ENCODE results near the gene PRAMEF20.
"Not testable (repeated sequence)": the region's sequence is repeated elsewhere in the genome, so short reads cannot be mapped to it uniquely, and the experiment has no call there.

PRAMEF20 gene
- long read RNA-seq, donor 1: 0 reads
- long read RNA-seq, donor 2: 0 reads
- long read RNA-seq, donor 3: 0 reads
- long read RNA-seq, donor 4: 0 reads
- long read RNA-seq, donor 5: 0 reads
- long read RNA-seq, donor 6: 0 reads
- long read RNA-seq, donor 7: 0 reads
- long read RNA-seq, donor 8: 0 reads

DNA sequence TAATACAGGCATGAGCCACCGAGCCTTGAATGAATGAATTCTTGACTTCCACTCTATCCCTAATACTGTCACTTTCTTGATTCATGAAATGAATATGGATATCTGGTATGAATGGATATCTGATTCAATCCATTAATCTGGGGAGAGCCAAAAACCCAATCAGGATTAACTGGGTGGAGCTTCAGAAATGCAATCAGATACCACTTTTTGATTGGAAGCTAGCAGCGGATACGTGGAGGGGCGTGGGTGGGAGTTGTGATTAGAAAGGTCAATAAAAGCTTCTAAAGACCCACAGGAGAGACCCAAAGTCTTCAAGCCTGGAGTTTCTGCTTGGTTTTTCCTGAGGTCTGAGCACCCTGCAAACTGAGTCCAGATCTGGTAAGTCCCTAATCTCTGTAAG is at the start of gene PRAMEF20:
Gene PRAMEF20 (plus strand): TSS at position 301 of the 400 bp plus-strand sequence. CDS start 5,905 bp downstream, outside the sequence.
- DNase-seq: not testable (repeated sequence)

DNA sequence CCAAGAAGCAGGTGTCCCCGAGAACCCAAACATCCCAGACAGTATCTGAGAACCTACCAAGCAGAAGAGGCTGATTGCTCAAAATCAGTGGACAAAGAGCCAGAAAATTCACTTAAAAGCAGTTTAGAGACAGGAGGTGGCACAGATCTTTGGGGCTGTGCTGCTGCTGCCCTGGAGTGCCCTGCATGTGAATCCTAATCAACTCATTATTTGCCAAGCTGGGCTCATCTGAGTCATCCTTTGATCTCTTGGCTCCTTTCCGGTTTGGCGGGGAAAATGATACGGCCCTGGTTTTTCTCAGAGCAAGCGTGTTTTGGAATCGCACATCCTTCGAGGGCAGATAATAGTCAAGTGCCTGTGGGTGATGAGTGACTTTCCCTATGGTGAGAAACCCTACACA is 47.9 kb upstream of the PRAMEF20 start:
- DNase-seq: not testable (repeated sequence)

DNA sequence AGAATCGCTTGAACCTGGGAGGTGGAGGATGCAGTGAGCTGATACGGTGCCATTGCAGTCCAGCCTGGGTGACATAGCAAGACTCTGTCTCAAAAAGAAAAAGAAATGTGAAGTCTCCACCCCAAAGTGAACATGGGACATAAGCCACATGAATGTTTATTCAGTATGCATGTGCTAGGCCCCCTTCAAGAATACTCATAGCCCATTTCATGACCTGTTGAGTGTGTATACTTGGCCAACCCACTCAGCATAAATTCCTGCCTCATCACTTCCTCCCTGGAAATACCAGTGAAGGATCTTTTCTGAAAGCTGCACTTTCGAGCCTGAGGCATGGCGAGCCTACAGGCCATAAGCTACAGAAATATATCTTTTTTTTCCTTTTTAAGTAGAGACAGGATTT is 45.3 kb upstream of the PRAMEF20 start:
- DNase-seq: not testable (repeated sequence)

DNA sequence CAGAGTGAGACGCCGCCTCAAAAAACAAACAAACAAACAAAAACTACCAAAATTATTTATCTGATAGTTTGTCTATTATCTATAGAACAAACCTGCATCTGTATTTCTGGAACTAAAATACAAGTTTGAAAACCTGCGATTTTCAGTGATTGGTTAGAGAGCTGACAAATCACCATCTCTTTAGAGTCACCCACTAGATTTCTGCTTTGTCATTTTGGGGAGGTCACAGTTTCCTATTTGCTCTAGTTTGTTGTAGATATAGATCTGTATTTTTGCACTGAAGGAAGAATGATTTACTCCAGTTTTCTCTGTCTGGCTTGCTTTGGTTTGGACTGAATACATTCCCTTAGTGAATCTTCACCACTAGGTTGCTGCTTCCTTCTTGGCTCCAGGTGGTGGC is 43.7 kb upstream of the PRAMEF20 start:
- not testable (repeated sequence) for DNase-seq

DNA sequence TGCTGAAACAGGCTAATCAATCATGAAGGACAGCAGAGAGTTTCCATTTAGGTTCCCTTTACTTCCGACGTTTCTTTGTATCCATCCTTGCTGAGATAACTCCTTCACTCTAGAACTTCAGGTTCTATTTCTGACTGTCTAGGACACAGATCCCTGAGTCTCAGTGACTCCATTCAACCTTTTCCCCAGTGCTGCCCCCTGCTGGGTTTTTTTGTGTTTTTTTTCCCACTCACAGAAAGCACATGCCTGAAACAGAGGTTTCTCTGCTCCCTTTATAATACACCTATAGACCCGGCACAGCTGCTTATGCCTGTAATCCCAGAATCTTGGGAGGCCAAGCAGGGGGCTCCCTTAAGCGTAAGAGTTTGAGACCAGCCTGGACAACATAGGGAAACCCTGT is 41.7 kb upstream of the PRAMEF20 start:
- DNase-seq: not testable (repeated sequence)

DNA sequence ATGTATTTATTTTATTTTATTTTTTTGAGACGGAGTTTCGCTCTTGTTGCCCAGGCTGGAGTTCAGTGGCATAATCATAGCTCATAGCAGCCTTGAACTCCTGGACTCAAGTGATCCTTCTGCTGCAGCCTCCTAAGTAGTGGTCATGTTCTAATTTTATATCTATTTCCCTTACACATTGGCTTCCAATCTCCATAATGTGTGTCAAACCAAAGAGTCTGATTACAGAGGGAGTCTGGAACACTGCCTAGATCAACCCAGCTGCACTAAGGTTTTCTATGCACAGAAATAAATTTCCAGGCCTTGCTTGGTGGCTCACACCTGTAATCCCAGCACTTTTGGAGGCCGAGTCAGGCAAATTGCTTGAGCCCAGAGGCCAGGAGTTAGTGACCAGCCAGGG is 31.3 kb upstream of the PRAMEF20 start:
- DNase-seq: not testable (repeated sequence)

DNA sequence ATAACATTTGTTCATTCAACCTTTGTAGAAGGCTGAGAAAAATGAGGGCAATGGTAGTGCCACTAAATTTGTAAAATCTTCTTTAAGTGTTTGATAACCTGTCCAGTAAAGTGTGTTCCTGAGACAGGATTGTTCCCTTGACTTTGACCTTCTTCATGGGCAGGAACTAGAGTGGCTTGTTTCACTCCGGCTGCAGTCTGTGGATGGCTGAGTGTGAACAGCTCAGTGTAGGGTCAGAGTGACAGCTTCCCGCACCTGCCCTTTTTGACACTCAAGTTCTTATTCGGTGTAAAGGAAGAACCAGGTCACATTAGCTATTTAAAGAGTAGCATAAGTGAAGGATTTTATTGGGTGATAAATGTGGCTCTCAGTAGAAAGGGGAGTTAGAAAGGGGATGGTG is 29.9 kb upstream of the PRAMEF20 start:
- DNase-seq: not testable (repeated sequence)

DNA sequence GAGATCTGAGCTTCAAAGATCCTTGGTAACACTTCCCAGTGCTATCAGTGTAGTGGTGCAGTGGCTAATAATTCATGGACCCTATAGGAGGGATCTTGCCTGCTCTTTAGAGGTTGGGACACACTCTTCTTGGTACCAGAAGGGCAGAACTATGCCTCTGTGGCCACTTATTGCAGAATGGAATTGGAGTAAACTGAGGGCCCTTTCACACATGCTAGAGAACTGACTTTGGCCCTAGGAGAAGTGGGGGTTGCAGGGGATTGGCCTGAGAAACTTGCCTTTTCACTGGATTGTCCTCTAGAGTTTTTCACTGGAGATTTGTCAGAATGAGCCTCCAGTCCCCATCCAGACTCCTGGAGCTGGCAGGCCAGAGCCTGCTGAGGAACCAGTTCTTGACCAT is 20.9 kb upstream of the PRAMEF20 start, which contains the start of gene PRAMEF17:
Gene PRAMEF17 (plus strand): TSS at position 301 of the 400 bp plus-strand sequence. CDS start 26 bp downstream, at position 327.
- DNase-seq: not testable (repeated sequence)

DNA sequence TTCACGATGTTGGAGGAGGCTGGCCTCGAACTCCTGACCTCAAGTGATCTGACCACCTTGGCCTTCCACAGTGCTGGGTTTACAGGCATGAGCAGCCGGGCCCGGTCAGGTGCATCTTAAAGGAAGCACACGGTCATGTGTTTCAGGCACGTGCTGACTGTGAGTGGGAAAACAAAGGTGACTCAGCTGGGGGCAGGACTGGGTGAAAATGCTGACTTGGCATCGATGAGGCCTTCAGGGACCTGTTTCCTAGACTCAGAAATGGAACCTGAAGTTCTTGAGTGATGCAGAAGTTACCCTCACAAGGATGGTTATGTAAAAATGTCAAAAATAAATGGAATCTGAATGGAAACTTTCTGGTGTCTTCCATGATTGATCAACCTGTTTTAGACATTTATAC is 17.2 kb upstream of the PRAMEF20 start:
- not testable (repeated sequence) for DNase-seq

DNA sequence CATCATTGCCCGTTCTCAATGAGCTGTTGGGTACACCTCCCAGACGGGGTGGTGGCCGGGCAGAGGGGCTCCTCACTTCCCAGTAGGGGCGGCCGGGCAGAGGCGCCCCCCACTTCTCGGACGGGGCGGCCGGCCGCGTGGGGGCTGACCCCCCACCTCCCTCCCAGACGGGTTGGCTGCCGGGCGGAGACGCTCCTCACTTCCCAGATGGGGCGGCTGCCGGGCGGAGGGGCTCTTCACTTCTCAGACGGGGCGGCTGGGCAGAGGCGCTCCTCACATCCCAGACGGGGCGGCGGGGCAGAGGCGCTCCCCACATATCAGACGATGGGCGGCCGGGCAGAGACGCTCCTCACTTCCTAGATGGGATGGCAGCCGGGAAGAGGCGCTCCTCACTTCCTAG is 15.5 kb upstream of the PRAMEF20 start:
- not testable (repeated sequence) for DNase-seq

DNA sequence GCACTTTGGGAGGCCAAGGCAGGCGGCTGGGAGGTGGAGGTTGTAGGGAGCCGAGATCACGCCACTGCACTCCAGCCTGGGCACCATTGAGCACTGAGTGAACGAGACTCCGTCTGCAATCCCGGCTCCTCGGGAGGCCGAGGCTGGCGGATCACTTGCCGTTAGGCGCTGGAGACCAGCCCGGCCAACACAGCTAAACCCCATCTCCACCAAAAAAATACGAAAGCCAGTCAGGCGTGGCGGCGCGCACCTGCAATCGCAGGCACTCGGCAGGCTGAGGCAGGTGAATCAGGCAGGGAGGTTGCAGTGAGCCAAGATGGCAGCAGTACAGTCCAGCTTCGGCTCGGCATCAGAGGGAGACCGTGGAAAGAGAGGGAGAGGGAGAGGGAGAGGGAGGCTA is 14.9 kb upstream of the PRAMEF20 start:
- not testable (repeated sequence) for DNase-seq

DNA sequence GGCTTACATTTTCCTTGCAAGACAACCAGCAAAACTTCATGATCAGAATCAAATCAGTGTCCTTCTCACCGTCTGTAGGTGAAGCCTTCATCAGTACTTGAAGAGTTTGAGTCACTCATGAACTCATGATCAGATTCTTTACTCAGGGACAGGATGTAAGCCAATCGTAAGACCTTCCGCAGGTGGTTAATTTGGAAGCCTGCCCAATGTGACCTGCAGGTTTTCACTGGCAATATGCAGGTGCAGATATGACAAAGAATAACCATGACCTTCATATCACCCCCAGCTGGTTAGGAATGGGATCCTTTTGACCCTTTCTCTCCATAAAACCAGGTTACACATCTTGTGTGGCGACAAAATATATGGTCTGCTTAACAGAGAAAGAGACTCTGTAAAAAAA is 2.4 kb upstream of the PRAMEF20 start:
- no peak for DNase-seq

DNA sequence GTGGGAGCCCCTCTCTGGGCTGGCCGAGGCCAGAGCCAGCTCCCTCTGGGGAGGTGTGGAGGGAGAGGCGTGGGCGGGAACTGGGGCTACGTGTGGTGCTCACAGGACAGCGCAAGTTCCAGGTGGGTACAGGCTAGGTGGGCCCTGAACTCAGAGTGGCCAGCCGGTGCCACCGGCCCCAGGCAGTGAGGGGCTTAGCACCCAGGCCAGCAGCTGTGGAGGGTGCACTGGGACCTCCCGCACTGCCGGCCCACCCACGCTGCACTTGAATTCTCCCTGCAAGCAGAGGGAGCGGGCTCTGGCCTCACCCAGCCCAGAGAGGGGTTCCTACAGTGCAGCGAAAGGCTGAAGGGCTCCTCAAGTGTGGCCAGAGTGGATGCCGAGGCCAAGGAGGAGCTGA is 20.2 kb downstream of the PRAMEF20 start:
- DNase-seq: no peak

DNA sequence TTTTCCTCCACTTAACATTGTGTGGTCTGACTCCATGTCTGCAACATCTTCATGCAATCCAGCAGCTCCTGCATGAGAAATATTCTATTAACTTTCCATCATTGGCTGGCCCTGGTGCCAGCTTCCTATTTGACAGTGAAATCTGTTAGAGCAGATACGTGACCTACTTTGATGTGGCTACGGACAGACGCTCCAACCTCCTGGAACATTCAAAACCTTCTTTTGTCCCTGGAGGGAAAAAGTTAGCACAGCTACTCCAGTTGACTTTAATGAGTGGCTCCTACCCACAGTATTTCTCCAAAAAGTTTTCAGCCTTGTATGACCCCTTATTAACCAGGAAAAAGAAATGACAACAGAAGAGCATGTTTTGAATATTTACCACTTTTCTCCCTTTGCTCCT is 22.0 kb downstream of the PRAMEF20 start:
- DNase-seq: no peak

DNA sequence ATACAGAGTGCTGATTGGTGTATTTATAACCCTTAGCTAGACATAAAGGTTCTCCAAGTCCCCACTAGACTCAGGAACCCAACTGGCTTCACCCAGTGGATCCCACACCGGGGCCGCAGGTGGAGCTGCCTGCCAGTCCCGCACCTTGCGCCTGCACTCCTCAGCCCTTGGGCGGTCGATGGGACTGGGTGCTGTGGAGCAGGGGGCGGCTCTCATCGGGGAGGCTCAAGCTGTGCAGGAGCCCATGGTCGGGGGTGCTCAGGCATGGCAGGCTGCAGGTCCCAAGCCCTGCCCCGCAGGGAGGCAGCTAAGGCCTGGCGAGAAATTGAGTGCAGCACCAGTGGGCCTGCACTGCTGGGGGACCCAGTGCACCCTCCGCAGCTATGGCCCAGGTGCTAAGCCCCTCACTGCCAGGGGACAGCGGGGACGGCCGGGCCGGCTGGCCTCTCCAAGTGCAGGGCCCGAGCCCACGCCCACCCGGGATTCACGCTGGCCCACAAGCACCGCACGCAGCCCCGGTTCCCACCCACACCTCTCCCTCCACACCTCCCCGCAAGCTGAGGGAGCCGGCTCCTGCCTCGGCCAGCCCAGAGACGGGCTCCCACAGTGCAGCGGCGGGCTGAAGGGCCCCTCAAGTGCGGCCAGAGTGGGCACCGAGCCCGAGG is 23.6 kb downstream of the PRAMEF20 start:
- DNase-seq: not testable (repeated sequence)

DNA sequence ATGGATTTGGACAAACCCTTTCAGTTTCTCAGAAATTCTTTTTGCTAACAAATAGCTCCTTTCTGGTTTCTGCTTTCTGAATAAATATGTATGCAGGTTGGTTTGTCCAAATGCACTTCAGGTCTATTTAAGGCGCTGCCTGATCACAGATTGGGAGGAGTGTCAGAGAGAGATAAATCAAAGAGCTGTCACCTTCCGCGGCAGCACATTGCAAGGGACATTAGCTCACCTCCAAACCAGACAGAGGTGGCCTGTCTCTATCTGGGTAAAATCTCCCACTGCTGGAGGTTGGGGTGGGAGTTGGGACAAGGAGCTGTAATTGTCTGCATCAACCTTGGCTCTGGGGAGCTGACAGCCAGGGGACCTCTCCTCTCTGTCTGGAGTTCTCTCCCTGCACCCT is 25.2 kb downstream of the PRAMEF20 start:
- peak; percentile 2 for DNase-seq

DNA sequence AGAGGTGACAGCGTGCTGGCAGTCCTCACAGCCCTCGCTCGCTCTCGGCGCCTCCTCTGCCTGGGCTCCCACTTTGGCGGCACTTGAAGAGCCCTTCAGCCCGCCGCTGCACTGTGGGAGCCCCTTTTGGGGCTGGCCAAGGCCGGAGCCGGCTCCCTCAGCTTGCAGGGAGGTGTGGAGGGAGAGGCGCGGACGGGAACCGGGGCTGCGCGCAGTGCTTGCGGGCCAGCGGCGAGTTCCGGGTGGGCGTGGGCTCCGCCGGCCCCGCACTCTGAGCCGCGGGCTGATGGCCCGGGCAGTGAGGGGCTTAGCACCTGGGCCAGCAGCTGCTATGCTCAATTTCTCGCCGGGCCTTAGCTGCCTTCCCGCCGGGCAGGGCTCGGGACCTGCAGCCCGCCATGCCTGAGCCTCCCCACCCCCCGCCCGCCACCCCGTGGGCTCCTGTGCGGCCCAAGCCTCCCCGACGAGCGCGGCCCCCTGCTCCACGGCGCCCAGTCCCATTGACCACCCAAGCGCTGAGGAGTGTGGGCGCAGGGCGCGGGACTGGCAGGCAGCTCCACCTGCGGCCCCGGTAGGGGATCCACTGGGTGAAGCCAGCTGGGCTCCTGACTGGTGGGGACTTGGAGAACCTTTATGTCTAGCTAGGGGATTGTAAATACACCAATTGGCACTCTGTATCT is 29.0 kb downstream of the PRAMEF20 start:
- DNase-seq: not testable (repeated sequence)

DNA sequence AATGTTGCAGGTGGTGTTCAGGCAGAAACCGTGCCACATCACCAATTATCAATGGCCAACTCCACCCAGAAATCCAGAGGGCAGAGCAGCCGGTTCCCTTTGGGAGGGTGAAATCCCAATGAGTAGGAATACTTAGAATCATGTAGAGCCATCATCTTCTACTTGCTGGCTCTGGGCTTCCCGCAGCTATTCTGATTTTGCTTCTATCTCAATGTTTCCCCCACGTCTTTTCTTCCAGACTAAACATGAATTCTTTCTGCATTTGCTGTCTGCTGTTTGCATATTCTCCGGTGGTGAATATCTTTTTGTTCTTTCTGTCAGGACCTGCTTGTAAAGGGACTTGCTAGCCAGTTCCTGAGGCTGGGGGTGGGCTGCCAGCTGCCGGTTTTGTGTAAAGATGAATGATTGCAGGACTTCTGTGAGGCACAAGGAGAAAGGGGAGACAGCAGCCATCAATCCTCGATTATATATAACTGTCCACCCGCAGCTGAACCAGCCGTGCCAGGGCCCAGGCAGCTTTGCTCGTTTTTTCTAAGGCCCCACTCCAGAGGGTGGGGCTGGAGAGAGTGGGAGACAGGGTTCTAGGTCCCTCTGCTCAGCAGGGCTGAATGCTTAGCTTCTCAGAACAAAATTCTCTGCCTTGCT is 33.2 kb downstream of the PRAMEF20 start:
- no peak for DNase-seq

DNA sequence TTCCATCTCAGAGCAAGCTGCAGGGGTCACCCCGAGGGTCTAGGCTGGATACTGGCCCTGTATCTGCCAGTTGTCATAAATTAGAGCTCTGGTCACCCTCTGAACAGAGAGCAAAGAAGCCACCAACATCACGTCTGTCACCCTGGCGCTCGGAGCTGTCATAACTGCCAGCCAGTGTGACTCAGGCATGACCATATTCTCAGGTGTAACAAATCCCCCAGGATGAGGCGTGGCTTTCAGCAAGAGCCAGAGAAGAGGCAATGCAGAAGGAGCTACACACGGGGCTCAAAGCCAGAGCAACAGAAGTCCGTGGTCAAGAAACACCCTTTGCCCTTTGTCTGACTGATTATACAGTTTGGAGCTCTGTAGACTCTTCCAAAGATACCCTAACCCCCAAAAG is 40.0 kb downstream of the PRAMEF20 start:
- DNase-seq: no peak

DNA sequence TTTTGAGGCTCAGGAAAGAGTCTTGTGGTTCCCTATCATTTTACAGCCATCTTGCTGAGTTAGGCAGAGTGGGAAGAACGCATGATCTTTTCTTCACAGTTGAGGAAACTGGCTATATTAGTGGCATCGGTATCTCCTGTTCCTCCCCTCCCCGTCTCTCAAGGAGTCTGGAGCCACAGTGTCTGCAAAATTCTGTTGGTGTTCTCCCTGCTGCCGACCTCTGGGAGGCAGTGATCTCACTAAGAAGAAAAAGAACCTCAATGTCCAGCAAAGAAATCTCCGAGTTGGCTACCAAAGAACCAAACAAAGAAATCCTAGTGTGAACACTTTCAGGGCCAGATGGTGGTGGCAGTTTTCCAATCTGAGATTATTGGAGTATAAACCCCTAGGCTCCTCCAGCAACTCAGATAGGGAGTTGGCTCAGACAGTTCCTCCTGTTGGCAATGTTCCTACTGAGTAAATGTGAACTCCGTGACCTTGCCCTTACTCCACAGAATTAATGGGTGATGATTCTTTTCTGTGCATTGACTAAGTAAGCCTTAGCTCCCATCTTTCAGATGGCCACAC is 41.2 kb downstream of the PRAMEF20 start:
- no peak for DNase-seq

DNA sequence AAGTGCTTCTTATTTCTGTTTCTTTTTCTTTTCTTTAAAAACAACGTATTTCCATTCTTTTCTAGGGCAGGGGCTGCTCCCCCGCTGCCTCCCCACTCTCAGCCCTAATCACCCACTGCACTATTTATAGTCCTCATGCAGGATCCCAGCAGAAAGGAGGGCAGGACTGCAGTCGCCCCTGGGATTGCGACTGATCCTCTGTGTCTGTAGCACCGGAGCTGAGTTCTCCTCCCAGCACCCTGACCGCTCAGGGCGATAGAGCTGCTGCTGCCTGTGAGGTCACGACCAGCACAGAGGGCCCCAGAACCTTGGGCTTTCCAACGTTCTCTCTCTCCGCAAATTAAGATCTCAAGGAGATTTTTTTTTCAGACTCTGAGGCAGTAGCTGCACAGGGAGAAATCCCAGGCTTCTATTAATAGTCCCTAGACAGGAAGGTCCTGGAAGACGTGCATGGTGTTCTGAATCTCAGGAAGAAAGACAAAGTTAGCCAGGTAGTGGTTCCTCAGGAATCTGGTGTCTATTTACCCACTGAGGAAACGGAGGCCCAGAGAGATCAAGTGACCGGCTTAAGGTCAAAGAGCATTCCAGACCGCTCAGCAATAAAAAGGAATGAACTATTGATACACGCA is 46.8 kb downstream of the PRAMEF20 start:
- DNase-seq: no peak

DNA sequence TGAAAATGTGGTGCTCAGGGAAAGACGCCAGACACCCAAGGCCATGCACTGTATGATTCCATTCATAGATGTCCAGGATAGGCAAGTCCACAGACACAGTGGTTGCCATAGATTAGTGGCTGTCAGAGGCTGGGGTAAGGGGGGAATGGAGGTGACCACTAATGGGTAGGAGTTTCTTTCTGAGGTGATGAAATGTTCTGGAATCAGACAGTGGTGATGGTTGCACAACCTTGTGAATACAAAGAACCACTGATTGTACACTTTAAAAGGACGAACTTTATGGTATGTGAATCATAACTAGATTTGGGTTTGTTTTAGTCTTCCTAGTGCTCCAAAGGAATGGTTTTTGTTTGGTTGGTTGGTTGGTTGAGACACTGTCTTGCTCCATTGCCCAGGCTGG is 51.7 kb downstream of the PRAMEF20 start:
- no peak for DNase-seq
